GM19438 (cell line): ENCODE data around the gene RABL2A.
A peak's percentile ranks its signal among the peaks of the same experiment; 100 is the strongest.
"Not testable (repeated sequence)": the region's sequence is repeated elsewhere in the genome, so short reads cannot be mapped to it uniquely, and the experiment has no call there.

Source experiments
- ATAC-seq: cut with Tn5 transposase; IDR thresholded peaks from one replicate; pipeline ENCODE4 v1.9.1; 2021; ENCODE audit warnings: low read depth; ENCODE audit not compliant: unreplicated experiment

RABL2A gene

DNA sequence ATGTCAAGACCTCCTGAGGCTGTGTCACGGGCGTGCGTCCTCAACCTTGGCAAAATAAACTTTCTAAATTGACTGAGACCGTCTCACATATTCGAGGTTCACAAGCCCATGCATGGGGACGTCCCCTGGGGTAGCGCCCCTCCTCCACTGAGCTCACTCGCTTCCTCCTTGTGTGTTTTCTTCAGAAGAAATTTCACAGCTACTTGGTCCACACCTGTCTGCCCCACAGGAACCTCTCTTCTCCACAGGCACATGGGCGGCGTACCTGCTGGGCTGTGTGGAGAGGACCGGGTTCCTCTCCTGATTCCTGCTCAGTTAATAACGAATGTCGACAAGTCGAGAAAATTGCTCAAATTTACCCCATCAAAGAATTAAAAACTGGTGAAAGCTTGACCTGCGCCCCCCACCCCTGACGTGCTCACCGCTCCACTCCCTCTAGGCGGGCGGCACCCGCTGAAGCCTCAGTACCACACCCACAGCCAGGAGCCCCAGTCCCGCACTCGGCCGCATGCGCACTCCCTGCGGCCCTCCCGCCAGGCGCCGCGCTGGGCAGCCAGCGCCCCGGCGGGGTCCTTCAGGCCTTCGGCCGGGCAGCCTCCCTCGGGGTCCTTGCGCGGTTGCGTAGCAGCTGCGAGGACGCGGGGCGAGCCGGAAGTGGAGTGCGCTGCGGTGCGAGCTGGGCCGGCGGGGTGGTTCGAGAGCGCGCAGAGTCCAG, at the start of gene RABL2A:
Gene RABL2A, plus strand, starts transcription at position 651 of the 715 bp plus-strand sequence. CDS start 1,341 bp downstream, outside the sequence.
- ATAC-seq, result peak; percentile 92

GRCh38 chr2:113578508-113578907, 48.6 kb upstream of the RABL2A start:
- not testable (repeated sequence) for ATAC-seq

- not testable (repeated sequence) for ATAC-seq
These were observed 44.6 kb upstream of the RABL2A start for GRCh38 chr2:113582473-113582872.

GRCh38 chr2:113583521-113584225, 43.4 kb upstream of the RABL2A start:
- not testable (repeated sequence) for ATAC-seq

DNA sequence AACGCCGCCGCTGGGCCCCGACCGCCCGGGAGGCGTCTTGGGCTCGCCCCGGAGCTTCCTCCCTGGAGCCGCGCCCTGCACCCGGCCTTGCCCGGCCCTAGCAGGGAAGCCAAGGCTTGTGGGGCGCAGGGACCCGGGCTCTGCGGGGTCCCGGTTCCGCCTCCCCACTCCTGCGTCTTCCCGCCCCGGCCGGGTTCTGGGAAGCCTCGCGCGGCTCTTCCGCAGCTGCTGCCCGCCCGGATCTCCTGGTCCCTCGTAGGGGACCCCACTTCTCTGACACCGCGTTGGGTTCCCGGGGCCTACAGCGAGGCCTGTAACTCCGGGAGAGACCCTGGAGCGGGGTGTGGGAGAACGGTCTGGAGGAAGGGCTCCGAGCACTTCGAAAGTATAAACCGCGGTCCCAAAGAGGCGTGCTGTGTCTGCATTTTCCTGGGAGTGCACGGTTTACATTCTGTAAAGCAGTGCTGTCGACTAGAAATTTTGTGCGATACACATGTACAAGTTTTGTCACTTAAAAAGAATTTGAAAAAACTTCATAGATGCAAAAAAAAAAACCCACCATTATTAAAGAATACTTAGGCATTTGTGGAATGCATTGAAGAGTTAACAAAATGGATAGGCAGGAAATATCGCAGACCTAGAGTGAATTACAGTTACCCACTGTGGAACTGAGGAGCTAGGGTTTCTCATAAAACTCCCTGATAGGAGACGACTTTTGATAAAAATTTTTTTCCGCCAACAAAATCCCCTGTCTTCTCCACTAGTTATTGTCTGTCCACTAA, 42.6 kb upstream of the RABL2A start:
- not testable (repeated sequence) for ATAC-seq

- ATAC-seq, result not testable (repeated sequence)
These were observed 39.9 kb upstream of the RABL2A start for GRCh38 chr2:113587201-113587600.

- ATAC-seq, result not testable (repeated sequence)
These were observed 37.5 kb upstream of the RABL2A start for GRCh38 chr2:113589591-113589990.

DNA sequence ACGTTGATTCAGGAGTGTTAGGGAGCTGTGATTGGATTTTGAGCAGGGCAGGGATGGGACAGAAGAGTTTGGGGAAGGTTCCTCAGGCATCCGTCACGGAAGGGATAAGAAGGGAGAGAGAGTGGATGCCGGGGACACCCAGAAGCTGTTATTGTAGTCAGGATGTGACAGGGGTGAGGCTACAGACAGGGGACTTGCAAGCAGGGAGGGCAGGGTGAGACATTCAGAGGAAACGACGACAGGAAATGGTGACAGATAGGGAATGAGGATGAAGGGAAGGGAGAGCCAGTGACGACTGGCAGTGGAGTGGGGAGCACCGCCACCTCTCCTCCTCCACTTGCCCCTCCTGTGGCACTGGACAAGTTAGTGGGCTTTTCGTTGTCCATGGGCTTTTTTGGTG, 35.1 kb upstream of the RABL2A start:
- not testable (repeated sequence) for ATAC-seq

DNA sequence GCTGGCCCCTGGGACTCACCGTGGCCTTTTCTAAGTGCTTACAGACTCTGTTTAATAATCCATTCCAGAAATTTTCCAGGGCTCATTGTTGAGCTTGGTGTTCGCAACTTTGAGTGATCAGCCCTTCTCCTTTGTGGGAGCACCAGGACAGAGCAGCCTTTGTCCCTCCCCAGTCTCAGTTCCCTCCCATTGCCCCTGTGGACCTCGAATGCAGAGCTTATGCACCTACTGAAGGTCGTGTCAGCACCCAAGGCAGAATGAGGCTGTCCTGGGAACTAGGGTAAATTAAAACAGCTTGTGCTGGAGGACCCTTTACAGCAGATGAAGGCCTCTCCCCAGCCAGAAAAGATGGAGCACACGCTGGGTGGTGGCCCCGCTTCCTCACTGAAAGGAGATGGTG, 33.8 kb upstream of the RABL2A start:
- not testable (repeated sequence) for ATAC-seq

GRCh38 chr2:113595725-113596124, 31.3 kb upstream of the RABL2A start:
- ATAC-seq, result not testable (repeated sequence)

- ATAC-seq, result not testable (repeated sequence)
These were observed 29.9 kb upstream of the RABL2A start for GRCh38 chr2:113597164-113597563.

- ATAC-seq, result not testable (repeated sequence)
These were observed 29.5 kb upstream of the RABL2A start for GRCh38 chr2:113597572-113597971.

DNA sequence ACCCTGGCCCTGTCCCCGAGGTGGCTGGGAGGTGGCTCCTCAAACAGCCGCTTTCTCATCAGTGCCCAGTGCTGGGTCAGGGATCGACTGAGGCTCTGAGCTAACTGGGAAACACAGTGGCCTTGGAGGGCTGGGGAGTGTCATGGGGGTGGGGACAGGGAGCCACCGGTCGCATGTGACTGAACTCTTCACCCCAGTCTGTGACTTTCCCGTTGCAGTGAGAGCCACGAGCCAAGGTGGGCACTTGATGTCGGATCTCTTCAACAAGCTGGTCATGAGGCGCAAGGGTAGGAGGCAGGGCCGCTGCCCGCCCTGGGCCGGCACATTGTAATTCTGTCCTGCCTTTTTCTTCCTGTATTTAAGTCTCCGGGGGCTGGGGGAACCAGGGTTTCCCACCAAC, 28.9 kb upstream of the RABL2A start:
- ATAC-seq, result not testable (repeated sequence)

GRCh38 chr2:113598738-113599137, 28.3 kb upstream of the RABL2A start:
- not testable (repeated sequence) for ATAC-seq

DNA sequence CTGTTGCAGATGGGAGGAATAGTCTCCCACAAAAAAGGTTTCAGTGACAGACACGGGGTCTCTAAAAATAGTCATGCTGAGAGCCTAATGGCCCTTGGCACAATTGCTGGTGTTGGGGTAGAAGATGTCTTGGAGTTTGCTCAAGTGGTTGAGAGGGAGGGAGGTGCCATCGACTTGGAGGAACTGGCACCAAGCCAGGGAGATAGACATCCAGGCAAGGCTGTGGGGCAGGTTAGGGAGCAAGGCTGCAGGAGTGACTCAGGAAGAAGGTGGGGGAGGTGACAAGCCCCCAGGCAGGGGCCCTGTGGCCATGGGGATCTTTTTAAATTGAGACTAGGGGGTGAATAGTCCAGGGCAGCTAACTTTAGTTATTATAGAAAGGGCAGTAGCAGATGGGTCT, 27.9 kb upstream of the RABL2A start:
- not testable (repeated sequence) for ATAC-seq

DNA sequence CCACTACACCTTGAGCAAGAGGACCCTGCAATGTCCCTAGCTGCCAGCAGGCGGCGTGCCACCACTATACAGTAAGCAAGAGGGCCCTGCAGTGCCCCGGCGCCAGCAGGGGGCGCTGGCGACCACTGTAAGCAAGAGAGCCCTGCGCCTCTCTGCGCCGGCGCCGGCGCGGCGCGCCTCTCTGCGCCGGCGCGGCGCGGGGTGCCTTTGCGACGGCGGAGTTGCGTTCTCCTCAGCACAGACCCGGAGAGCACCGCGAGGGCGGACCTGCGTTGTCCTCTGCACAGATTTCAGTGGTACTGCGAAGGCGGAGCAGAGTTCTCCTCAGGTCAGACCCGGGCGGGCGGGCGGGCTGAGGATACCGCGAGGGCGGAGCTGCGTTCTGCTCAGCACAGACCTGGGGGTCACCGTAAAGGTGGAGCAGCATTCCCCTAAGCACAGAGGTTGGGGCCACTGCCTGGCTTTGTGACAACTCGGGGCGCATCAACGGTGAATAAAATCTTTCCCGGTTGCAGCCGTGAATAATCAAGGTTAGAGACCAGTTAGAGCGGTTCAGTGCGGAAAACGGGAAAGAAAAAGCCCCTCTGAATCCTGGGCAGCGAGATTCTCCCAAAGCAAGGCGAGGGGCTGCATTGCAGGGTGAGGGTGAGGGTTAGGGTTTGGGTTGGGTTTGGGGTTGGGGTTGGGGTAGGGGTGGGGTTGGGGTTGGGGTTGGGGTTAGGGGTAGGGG, 24.9 kb upstream of the RABL2A start:
- peak; percentile 48 for ATAC-seq

DNA sequence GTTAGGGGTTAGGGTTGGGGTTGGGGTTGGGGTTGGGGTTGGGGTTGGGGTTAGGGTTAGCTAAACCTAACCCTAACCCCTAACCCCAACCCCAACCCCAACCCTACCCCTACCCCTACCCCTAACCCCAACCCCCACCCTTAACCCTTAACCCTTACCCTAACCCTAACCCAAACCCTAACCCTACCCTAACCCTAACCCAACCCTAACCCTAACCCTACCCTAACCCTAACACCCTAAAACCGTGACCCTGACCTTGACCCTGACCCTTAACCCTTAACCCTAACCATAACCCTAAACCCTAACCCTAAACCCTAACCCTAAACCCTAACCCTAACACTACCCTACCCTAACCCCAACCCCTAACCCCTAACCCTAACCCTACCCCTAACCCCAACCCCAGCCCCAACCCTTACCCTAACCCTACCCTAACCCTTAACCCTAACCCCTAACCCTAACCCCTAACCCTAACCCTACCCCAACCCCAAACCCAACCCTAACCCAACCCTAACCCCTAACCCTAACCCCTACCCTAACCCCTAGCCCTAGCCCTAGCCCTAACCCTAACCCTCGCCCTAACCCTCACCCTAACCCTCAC, 24.1 kb upstream of the RABL2A start:
- ATAC-seq, result no peak

- ATAC-seq, result peak; percentile 99
These were observed 23.5 kb upstream of the RABL2A start for GRCh38 chr2:113603467-113604084.

DNA sequence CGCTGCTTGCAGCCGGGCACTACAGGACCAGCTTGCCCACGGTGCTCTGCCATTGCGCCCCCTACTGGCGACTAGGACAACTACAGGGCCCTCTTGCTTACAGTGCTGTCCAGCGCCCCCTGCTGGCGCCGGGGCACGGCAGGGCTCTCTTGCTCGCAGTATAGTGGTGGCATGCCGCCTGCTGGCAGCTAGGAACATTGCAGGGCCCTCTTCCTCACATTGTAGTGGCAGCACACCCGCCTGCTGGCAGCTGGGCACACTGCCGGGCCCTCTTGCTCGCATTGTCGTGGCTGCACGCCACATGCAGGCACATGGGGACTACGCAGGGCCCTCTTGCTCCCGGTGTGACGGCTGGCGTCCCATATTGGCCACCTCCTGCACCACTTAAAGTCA, 23.0 kb upstream of the RABL2A start:
- ATAC-seq, result not testable (repeated sequence)

DNA sequence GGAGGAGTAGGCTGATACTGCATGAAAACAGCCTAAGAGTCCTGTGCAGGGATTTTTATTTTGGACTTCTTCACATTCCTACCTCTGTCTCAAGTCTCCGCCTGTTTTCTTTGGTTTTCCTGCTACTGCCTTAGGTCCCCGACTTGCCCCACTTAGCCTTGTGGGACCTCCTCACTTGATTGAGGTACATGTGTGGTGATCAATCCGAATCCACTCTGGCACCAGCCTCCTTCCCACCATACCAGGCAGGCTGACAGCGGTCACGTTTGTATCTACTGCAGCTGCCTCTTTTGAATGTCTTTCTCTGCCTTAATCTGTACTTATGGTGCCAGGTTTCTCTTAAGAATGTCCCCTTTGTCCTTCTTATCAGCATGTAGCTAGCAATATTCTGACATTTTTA, 22.4 kb upstream of the RABL2A start:
- not testable (repeated sequence) for ATAC-seq
